Epithelial cell of proximal tubule (primary cell): ENCODE results near the gene PLCXD3. TPM values are rescaled to one million over a fixed set of nuclear protein-coding genes. Genes with fewer than 3 reads are reported as not detected.
"Not testable (repeated sequence)": the region's sequence is repeated elsewhere in the genome, so short reads cannot be mapped to it uniquely, and the experiment has no call there.

Experiments used
- DNase-seq: peaks from one replicate; pipeline ENCODE4 v3.0.0-alpha.2; 2011; ENCODE audit warnings: low read depth
- H3K4me3 ChIP-seq: 2 replicates; pipeline ENCODE4 v1.5.1; 2011; ENCODE audit warnings: low read depth, mild to moderate bottlenecking, low read length
- CTCF ChIP-seq: conservative IDR thresholded peaks from 2 replicates; pipeline ENCODE4 v1.5.1; 2012; ENCODE audit warnings: low read depth, mild to moderate bottlenecking, low read length
- total RNA-seq: library from RNA; depleted of rRNA; stranded (reverse); fragments of >200 nt; gene quantifications from 2 replicates; pipeline ENCODE4 v1.2.3, GENCODE V29; 2015

PLCXD3 gene
- total RNA-seq, 1 donor from 2014 or later = 0.46 TPM

GRCh38 chr5:41503310-41503709, 7.1 kb downstream of the PLCXD3 start:
- TF ChIP-seq CTCF = no peak
- no peak for DNase-seq

DNA sequence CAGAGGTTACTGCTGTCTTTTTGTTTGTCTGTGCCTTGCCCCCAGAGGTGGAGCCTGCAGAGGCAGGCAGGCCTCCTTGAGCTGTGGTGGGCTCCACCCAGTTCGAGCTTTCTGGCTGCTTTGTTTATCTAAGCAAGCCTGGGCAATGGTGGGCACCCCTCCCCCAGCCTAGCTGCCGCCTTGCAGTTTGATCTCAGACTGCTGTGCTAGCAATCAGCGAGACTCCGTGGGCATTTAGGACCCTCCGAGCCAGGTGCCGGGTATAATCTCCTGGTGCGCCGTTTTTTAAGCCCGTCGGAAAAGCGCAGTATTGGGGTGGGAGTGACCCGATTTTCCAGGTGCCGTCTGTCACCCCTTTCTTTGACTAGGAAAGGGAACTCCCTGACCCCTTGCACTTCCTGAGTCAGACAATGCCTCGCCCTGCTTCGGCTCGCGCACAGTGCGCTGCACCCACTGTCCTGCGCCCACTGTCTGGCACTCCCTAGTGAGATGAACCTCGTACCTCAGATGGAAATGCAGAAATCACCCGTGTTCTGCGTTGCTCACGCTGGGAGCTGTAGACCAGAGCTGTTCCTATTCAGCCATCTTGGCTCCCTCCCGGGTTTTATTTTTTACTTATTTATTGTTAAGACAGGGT, 16.8 kb downstream of the PLCXD3 start:
- DNase-seq, H3K4me3 ChIP-seq: not testable (repeated sequence)

More at GRCh38 chr5:41503310-41503709, 7.1 kb downstream of the PLCXD3 start:
- no peak overlapping the region for H3K4me3 ChIP-seq

DNA sequence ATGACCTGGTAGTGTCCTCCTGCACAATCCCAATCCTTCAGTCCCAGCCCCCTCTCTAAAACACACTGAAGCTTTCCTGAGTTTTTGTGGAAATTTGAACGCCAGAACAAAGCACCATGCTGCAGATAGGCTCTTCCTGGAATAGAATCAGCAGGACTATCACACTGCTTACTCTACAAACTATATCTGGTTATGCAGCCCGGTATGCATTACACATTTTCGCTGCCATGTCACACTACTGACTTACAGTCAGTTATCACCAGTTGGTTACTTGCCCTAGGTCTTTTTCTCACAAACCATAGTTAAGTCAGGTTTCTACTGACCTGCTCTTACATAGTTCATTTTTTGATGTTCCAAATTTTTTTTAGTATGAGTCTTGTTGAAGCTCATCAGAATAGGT, 24.9 kb downstream of the PLCXD3 start:
- no peak for TF ChIP-seq CTCF
- no peak overlapping the region for H3K4me3 ChIP-seq
- DNase-seq = no peak

GRCh38 chr5:41482715-41483114, 27.7 kb downstream of the PLCXD3 start:
- TF ChIP-seq CTCF = no peak
- H3K4me3 ChIP-seq = no peak overlapping the region
- DNase-seq = no peak

DNA sequence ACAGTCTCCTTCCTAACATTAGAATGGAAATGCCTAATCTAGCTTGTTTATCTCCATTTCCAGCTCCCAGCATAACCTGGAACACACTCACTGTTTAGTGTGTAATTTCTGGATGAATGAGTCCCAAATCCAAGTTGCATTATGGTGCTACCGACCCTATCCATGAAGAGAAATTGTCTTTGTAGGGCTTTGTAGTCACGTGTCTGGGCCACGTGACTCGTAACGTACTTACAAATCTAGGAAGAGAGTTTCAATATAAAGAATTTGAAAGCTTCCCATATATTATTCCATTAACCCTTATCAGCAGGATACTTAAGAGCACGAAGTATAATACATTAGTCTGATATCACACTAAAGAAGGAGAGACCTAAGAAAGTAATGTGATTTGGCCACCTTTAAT, 28.2 kb downstream of the PLCXD3 start:
- no peak overlapping the region for H3K4me3 ChIP-seq
- no peak for TF ChIP-seq CTCF
- no peak for DNase-seq

GRCh38 chr5:41471571-41472208, 38.7 kb downstream of the PLCXD3 start:
- not testable (repeated sequence) for DNase-seq, H3K4me3 ChIP-seq

GRCh38 chr5:41465493-41466171, 44.8 kb downstream of the PLCXD3 start:
- no peak for DNase-seq
- no peak for TF ChIP-seq CTCF

GRCh38 chr5:41459557-41459956, 50.8 kb downstream of the PLCXD3 start:
- H3K4me3 ChIP-seq = no peak overlapping the region
- no peak for DNase-seq
- TF ChIP-seq CTCF = no peak

More at GRCh38 chr5:41465493-41466171, 44.8 kb downstream of the PLCXD3 start:
- H3K4me3 ChIP-seq = no peak overlapping the region
